Mucosa of rectum (tissue), 2 donors: ENCODE measurements around the gene ITPRIPL2.

Source experiments
- H3K27ac ChIP-seq, 2 donors: one replicate each; pipeline ENCODE4 v1.7.0; 2013; ENCODE audit warnings: inconsistent platforms in 2 of 2, low read depth in 2 of 2, low read length in 2 of 2
- H3K27me3 ChIP-seq, 2 donors: one replicate each; pipeline ENCODE4 v1.7.0; 2013; ENCODE audit warnings: low read length in 2 of 2; ENCODE audit not compliant: control insufficient read depth in 2 of 2, insufficient read depth in 2 of 2
- H3K36me3 ChIP-seq, 2 donors: one replicate each; pipeline ENCODE4 v1.7.0; 2013; ENCODE audit warnings: low read length in 2 of 2; ENCODE audit not compliant: control insufficient read depth in 2 of 2, insufficient read depth in 2 of 2
- H3K4me1 ChIP-seq, 2 donors: one replicate each; pipeline ENCODE4 v1.7.0; 2013; ENCODE audit warnings: low read length in 2 of 2, mild to moderate bottlenecking in 1 of 2; ENCODE audit not compliant: control insufficient read depth in 2 of 2, insufficient read depth in 2 of 2
- H3K4me3 ChIP-seq, 2 donors: one replicate each; pipeline ENCODE4 v1.7.0; 2013; ENCODE audit warnings: low read length in 2 of 2
- H3K9ac ChIP-seq, 2 donors: one replicate each; pipeline ENCODE4 v1.7.0; 2013; ENCODE audit warnings: low read length in 2 of 2, low read depth in 1 of 2, mild to moderate bottlenecking in 1 of 2
- H3K9me3 ChIP-seq, 2 donors: one replicate each; pipeline ENCODE4 v1.7.0; 2013; ENCODE audit warnings: low read length in 2 of 2; ENCODE audit not compliant: control insufficient read depth in 2 of 2
- donor health status: healthy.
- donor health status: Normal muscosa, but diverticular disease.

ITPRIPL2 gene

GRCh38 chr16:19083670-19084069 lies 30.1 kb upstream of the ITPRIPL2 start:
- Histone ChIP-seq H3K27ac (no peak overlapping the region), H3K9me3 (no peaks in the 10 kb centered on the region), H3K4me1 (peaks cover 8 to 13% of the 10 kb centered on the region in 2 donors), H3K36me3 (peaks cover 4 to 17% of the 10 kb centered on the region in 2 donors), H3K4me3 (no peak overlapping the region), H3K27me3 (no peaks in the 10 kb centered on the region), H3K9ac (no peak overlapping the region)

GRCh38 chr16:19084139-19084538 lies 29.6 kb upstream of the ITPRIPL2 start:
- Histone ChIP-seq H3K27ac (no peak overlapping the region), H3K36me3 (peaks cover 4 to 14% of the 10 kb centered on the region in 2 donors), H3K9ac (no peak overlapping the region), H3K4me1 (peaks cover 8 to 13% of the 10 kb centered on the region in 2 donors), H3K9me3 (no peaks in the 10 kb centered on the region), H3K4me3 (no peak overlapping the region), H3K27me3 (no peaks in the 10 kb centered on the region)

- Histone ChIP-seq H3K27ac (no peak overlapping the region), H3K9ac (no peak overlapping the region), H3K36me3 (peaks cover 0 to 10% of the 10 kb centered on the region in 2 donors), H3K9me3 (no peaks in the 10 kb centered on the region), H3K4me3 (no peak overlapping the region), H3K4me1 (peaks cover 8 to 13% of the 10 kb centered on the region in 2 donors), H3K27me3 (no peaks in the 10 kb centered on the region)
These were observed 28.9 kb upstream of the ITPRIPL2 start for GRCh38 chr16:19084879-19085278.

- H3K4me1 ChIP-seq = peaks cover 8 to 13% of the 10 kb centered on the region in 2 donors
- peak overlapping the region; percentile 73 to 84 for H3K9ac ChIP-seq
- no peaks in the 10 kb centered on the region for H3K9me3 ChIP-seq
- H3K4me3 ChIP-seq = peak overlapping the region in 1 of 2 donors; percentile 81
- H3K36me3 ChIP-seq = peaks cover 0 to 10% of the 10 kb centered on the region in 2 donors
- no peaks in the 10 kb centered on the region for H3K27me3 ChIP-seq
- peak overlapping the region; percentile 40 to 63 for H3K27ac ChIP-seq
These were observed 28.0 kb upstream of the ITPRIPL2 start for GRCh38 chr16:19085679-19086200.

GRCh38 chr16:19086322-19087199 lies 27.2 kb upstream of the ITPRIPL2 start:
- peak overlapping the region; percentile 71 to 81 for H3K4me3 ChIP-seq
- H3K27ac ChIP-seq = peak overlapping the region; percentile 40 to 63
- peak overlapping the region; percentile 73 to 84 for H3K9ac ChIP-seq

GRCh38 chr16:19088341-19088916 lies 25.3 kb upstream of the ITPRIPL2 start:
- no peaks in the 10 kb centered on the region for H3K36me3 ChIP-seq
- peak overlapping the region in 1 of 2 donors; percentile 38 for H3K27ac ChIP-seq
- H3K27me3 ChIP-seq = no peaks in the 10 kb centered on the region
- no peaks in the 10 kb centered on the region for H3K9me3 ChIP-seq
- H3K4me3 ChIP-seq = no peak overlapping the region
- H3K4me1 ChIP-seq = peaks cover 8 to 13% of the 10 kb centered on the region in 2 donors
- no peak overlapping the region for H3K9ac ChIP-seq

More at GRCh38 chr16:19086322-19087199, 27.2 kb upstream of the ITPRIPL2 start:
- Histone ChIP-seq H3K4me1 (peaks cover 8 to 13% of the 10 kb centered on the region in 2 donors), H3K36me3 (peaks cover 0 to 4% of the 10 kb centered on the region in 2 donors), H3K9me3 (no peaks in the 10 kb centered on the region), H3K27me3 (no peaks in the 10 kb centered on the region)

GRCh38 chr16:19089410-19089955 lies 24.3 kb upstream of the ITPRIPL2 start:
- Histone ChIP-seq H3K4me3 (no peak overlapping the region), H3K36me3 (no peaks in the 10 kb centered on the region), H3K9ac (no peak overlapping the region), H3K27me3 (no peaks in the 10 kb centered on the region), H3K9me3 (no peaks in the 10 kb centered on the region), H3K27ac (no peak overlapping the region), H3K4me1 (peaks cover 8 to 13% of the 10 kb centered on the region in 2 donors)

DNA sequence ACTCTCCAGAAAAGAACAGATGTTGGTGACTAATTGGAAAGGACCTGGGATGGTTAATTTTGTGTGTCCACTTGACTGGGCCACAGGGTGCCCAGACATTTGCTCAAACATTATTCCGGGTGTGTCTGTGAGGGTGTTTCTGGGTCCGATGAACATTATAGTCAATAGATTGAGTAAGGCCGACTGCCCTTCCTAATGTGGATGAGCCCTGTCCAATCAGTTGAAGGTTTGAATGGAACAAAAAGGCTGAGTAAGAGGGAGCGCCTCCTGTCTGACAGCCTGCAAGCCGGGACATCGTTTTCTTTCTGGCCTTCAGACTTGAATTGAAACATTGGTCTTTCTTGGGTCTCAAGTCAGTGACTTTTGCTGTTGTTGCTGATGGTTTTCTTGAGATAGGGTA lies 22.8 kb upstream of the ITPRIPL2 start:
- no peaks in the 10 kb centered on the region for H3K9me3 ChIP-seq
- H3K27me3 ChIP-seq = no peaks in the 10 kb centered on the region
- peaks cover 3 to 8% of the 10 kb centered on the region in 2 donors for H3K4me1 ChIP-seq
- H3K4me3 ChIP-seq = no peak overlapping the region
- H3K27ac ChIP-seq = no peak overlapping the region
- H3K9ac ChIP-seq = no peak overlapping the region
- H3K36me3 ChIP-seq = no peaks in the 10 kb centered on the region

DNA sequence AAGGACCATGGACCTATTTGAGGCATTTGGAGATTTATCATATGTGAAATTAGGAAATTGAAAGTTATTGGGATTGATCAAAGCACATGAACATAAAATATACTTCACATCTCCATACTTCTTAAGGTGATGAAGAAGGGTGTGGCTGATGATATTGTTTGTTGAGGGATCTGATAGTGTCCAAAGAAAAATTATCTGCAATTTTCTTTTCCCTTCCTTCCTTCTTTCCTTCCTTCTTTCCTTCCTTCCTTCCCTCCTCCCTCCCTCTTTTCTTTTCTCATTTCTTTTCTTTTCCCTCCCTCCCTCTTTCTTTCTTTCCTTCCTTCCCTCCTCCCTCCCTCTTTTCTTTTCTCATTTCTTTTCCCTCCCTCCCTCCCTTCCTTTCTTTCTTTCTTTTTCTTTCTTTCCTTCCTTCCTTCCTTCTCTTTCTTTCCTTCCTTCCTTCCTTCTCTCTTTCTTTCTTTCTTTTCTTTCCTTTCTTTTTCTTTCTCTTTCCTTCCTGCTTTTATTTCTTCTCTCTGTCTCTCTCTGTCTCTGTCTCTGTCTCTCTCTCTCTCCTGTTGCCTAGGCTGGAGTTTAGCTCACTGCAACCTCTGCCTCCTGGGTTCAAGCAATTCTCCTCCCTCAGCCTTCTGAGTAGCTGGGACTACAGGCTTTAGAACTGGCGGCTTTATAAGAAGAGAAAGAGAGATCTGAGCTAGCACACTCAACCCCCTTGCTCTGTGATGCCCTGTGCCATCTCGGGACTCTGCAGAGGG lies 20.9 kb upstream of the ITPRIPL2 start:
- no peaks in the 10 kb centered on the region for H3K27me3 ChIP-seq
- no peak overlapping the region for H3K9ac ChIP-seq
- H3K36me3 ChIP-seq = no peaks in the 10 kb centered on the region
- H3K9me3 ChIP-seq = no peaks in the 10 kb centered on the region
- no peak overlapping the region for H3K4me3 ChIP-seq
- no peak overlapping the region for H3K27ac ChIP-seq
- H3K4me1 ChIP-seq = no peaks in the 10 kb centered on the region
